Adrenal gland (tissue), 12 donors: ENCODE measurements around the gene C2CD2L. TPM values are rescaled to one million over a fixed set of nuclear protein-coding genes. Genes with fewer than 3 reads are reported as not detected.

ENCODE experiments used
- DNase-seq, 7 donors: peaks; one replicate each; pipeline ENCODE4 v3.0.0-alpha.2; 2019 to 2020
- H3K27ac ChIP-seq, 5 donors: fragments of 200-600 bp; sonication (generic) in 4 of 5; 1 replicate in 3 of 5; 2 replicates in 2 of 5; pipeline versions ENCODE4 v1.5.1 to v1.8.0; 2016 to 2020; ENCODE audit warnings: mild to moderate bottlenecking in 1 of 5
- H3K27me3 ChIP-seq: fragments of 200-600 bp; 2 replicates; pipeline ENCODE4 v1.8.0; 2021
- H3K36me3 ChIP-seq, 2 donors: fragments of 200-600 bp; replicated peaks in 1 of 2; 1 replicate in 1 of 2; 2 replicates in 1 of 2; pipeline versions ENCODE4 v1.5.1 to v1.8.0; 2018 to 2022
- H3K4me1 ChIP-seq, 2 donors: fragments of 200-600 bp; replicated peaks in 1 of 2; 1 replicate in 1 of 2; 2 replicates in 1 of 2; pipeline versions ENCODE4 v1.5.1 to v1.8.0; 2018 to 2021
- H3K4me3 ChIP-seq, 4 donors: fragments of 200-600 bp; sonication (generic) in 3 of 4; one replicate each; pipeline ENCODE4 v1.5.1; 2016 to 2018
- H3K9me3 ChIP-seq, 3 donors: fragments of 200-600 bp; sonication (generic) in 1 of 3; replicated peaks in 1 of 3; 1 replicate in 2 of 3; 2 replicates in 1 of 3; pipeline versions ENCODE4 v1.5.1 to v1.8.0; 2016 to 2021
- CTCF ChIP-seq, 6 experiments: fragments of 450-650 bp in 4 of 6; fragments of 200-600 bp in 2 of 6; sonication (generic) in 1 of 6; IDR thresholded peaks; 1 replicate in 5 of 6; 2 replicates in 1 of 6; pipeline versions ENCODE4 v1.5.1 to v1.8.0; 2016 to 2021; ENCODE audit warnings: antibody characterized with exemption in 6 of 6, mild to moderate bottlenecking in 2 of 6, moderate library complexity in 1 of 6
- POLR2A ChIP-seq, 2 donors: fragments of 450-650 bp; IDR thresholded peaks; one replicate each; pipeline ENCODE4 v1.6.1; 2017; ENCODE audit warnings: antibody characterized with exemption in 2 of 2, mild to moderate bottlenecking in 2 of 2, moderate library complexity in 1 of 2
- whole genome bisulfite sequencing, 4 donors: extraction: QIAGEN DNeasy Blood & Tissue Kit in 2 of 4; methylation state at CpG; one replicate each; pipeline versions ENCODE4 v1.1.5 to v1.1.7; 2013 to 2017; 5-methylcytosine and 5-hydroxymethylcytosine counted together
- intact Hi-C, 2 donors: fragments of 100-400 bp; cut with DNase I; formaldehyde crosslinking; loops; one replicate each; pipeline versions ENCODE4 v1.14.1 to v1.15.0; 2022 to 2023
- polyA plus RNA-seq, 3 donors: library from polyadenylated mRNA; stranded (reverse); fragments of 200-250 nt in 2 of 3; fragments of 350-450 nt in 1 of 3; fragmentation: Illumina TruSeq in 1 of 3; extraction: RNeasy Lipid Tissue Mini Kit (QIAGEN cat#74804) in 1 of 3; gene quantifications; one replicate each; pipeline ENCODE4 v1.2.3, GENCODE V29; 2013 to 2014
- total RNA-seq, 9 donors: library from RNA; depleted of rRNA in 4 of 9; stranded (reverse); fragments of >200 nt in 4 of 9; fragments of 120-200 nt in 1 of 9; fragmentation: NEBNext Ultra II Directional in 1 of 9; extraction: Animal tissue kit (Norgen Biotek cat#: 25700) in 1 of 9; gene quantifications; one replicate each; pipeline versions ENCODE4 v1.1.0 to v1.2.4, GENCODE V29; 2013 to 2023
- donor health status: healthy with polysubstance abuse.
- donor health status: Bipolar disorder and iron deficiency.
- donor health status: DM: yes; HTN: yes; CAD: no.
- donor health status: DM: no; HTN: no; CAD: no.
- donor health status: DM: no; HTN: no; CAD: no.
- donor health status: DM: yes; HTN: yes; CAD: no.

The C2CD2L gene
- total and polyA plus RNA-seq, 12 donors = 4.5 to 15.8 (median 11.1) TPM

- no peaks in the 10 kb centered on the region for H3K27me3 ChIP-seq
- WGBS, 4 donors = 87 to 90% (median 87%) methylated on average over 10 of the region's 10 CpGs
- DNase-seq = no peak
- H3K4me3 ChIP-seq = no peak overlapping the region
- H3K4me1 ChIP-seq = peaks cover 14 to 27% of the 10 kb centered on the region in 2 donors
- H3K27ac ChIP-seq = no peak overlapping the region
- intact Hi-C loops = no loop called here
- TF ChIP-seq CTCF (IDR thresholded peaks at IDR 0.05) (no peak), POLR2A (IDR thresholded peaks at IDR 0.05) (no peak)
- H3K9me3 ChIP-seq = no peaks in the 10 kb centered on the region
- peaks cover 0 to 40% of the 10 kb centered on the region in 2 donors for H3K36me3 ChIP-seq
Observed at GRCh38 chr11:119110439-119110838, 3.3 kb downstream of the C2CD2L start.

- Histone ChIP-seq H3K4me1 (peaks cover 11 to 27% of the 10 kb centered on the region in 2 donors), H3K27ac (no peak overlapping the region), H3K9me3 (no peaks in the 10 kb centered on the region), H3K4me3 (no peak overlapping the region), H3K27me3 (no peaks in the 10 kb centered on the region), H3K36me3 (peaks cover 0 to 46% of the 10 kb centered on the region in 2 donors)
- TF ChIP-seq CTCF (IDR thresholded peaks at IDR 0.05) (no peak), POLR2A (IDR thresholded peaks at IDR 0.05) (no peak)
- intact Hi-C loops = no loop called here
- DNase-seq = no peak
- 90 to 98% (median 94%) methylated on average over 5 to 11 of the region's 11 CpGs for WGBS, 4 donors
Observed at GRCh38 chr11:119111361-119111925, 4.3 kb downstream of the C2CD2L start.

- Histone ChIP-seq H3K9me3 (no peaks in the 10 kb centered on the region), H3K36me3 (peaks cover 0 to 46% of the 10 kb centered on the region in 2 donors), H3K4me3 (no peak overlapping the region), H3K27ac (no peak overlapping the region), H3K27me3 (no peaks in the 10 kb centered on the region), H3K4me1 (peaks cover 7 to 23% of the 10 kb centered on the region in 2 donors)
- 86 to 94% (median 88%) methylated on average over 7 to 12 of the region's 12 CpGs for WGBS, 4 donors
- intact Hi-C loops = no loop called here
- no peak for TF ChIP-seq POLR2A (IDR thresholded peaks at IDR 0.05)
- TF ChIP-seq CTCF (IDR thresholded peaks at IDR 0.05) = no peak
- DNase-seq = no peak
Observed at GRCh38 chr11:119112314-119113020, 5.3 kb downstream of the C2CD2L start.

GRCh38 chr11:119113716-119114115 is 6.6 kb downstream of the C2CD2L start:
- TF ChIP-seq CTCF (IDR thresholded peaks at IDR 0.05) = no peak
- no peak for TF ChIP-seq POLR2A (IDR thresholded peaks at IDR 0.05)
- Histone ChIP-seq H3K27ac (no peak overlapping the region), H3K4me1 (peaks cover 0 to 16% of the 10 kb centered on the region in 2 donors), H3K27me3 (no peaks in the 10 kb centered on the region), H3K36me3 (peaks cover 0 to 46% of the 10 kb centered on the region in 2 donors), H3K4me3 (no peak overlapping the region), H3K9me3 (no peaks in the 10 kb centered on the region)
- DNase-seq = no peak
- 91 to 98% (median 95%) methylated on average over 5 to 9 of the region's 9 CpGs for whole genome bisulfite sequencing, 4 donors
- intact Hi-C loops = no loop called here
